Coronary artery (tissue), 2 donors: ENCODE data around the gene SH3BGR.

Experiments
- DNase-seq: peaks from one replicate; pipeline ENCODE4 v3.0.0-alpha.2; 2017; ENCODE audit warnings: low spot score
- H3K27ac ChIP-seq, 2 donors: fragments of 200-600 bp; sonication (generic); one replicate each; pipeline ENCODE4 v1.5.1; 2016 to 2019
- H3K4me3 ChIP-seq: fragments of 200-600 bp; sonication (generic); 2 replicates; pipeline ENCODE4 v1.5.1; 2016; ENCODE audit warnings: mild to moderate bottlenecking, moderate library complexity
- TF ChIP-seq, protein P1 (sequence below): fragments of 200-600 bp; sonication (generic); IDR thresholded peaks from one replicate; pipeline ENCODE4 v1.5.1; 2019; ENCODE audit warnings: antibody characterized with exemption

SH3BGR gene

DNA sequence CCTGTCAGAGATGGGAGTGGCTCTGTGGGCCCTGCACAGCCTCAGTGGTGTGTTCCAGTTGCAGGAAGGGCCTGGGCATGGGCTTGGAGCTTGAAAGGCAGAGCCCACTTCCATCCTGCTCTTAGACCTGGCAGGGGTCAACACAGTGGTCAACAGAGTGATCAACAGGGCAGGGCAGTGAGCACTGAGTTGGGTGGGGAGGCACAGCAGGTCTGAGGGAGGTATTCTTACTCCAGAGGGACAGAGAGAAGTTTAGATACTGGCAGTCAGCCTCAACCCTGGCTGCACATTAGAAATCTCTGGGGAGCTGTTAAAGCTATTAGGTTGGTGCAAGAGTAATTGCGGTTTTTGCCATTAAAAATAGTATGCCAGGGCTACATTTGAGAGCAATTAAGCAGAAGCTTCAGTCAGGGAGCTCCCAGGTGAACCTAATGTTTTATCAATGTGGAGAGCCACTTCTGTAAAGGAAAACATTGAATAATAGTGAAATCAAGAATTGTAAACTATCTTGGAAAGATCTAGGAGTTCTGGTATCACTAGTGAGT is 37.7 kb downstream of the SH3BGR start:
- DNase-seq: no peak
- H3K4me3 ChIP-seq: no peak overlapping the region
- TF ChIP-seq, protein P1, sequence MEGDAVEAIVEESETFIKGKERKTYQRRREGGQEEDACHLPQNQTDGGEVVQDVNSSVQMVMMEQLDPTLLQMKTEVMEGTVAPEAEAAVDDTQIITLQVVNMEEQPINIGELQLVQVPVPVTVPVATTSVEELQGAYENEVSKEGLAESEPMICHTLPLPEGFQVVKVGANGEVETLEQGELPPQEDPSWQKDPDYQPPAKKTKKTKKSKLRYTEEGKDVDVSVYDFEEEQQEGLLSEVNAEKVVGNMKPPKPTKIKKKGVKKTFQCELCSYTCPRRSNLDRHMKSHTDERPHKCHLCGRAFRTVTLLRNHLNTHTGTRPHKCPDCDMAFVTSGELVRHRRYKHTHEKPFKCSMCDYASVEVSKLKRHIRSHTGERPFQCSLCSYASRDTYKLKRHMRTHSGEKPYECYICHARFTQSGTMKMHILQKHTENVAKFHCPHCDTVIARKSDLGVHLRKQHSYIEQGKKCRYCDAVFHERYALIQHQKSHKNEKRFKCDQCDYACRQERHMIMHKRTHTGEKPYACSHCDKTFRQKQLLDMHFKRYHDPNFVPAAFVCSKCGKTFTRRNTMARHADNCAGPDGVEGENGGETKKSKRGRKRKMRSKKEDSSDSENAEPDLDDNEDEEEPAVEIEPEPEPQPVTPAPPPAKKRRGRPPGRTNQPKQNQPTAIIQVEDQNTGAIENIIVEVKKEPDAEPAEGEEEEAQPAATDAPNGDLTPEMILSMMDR: no peak
- no peak overlapping the region for H3K27ac ChIP-seq

DNA sequence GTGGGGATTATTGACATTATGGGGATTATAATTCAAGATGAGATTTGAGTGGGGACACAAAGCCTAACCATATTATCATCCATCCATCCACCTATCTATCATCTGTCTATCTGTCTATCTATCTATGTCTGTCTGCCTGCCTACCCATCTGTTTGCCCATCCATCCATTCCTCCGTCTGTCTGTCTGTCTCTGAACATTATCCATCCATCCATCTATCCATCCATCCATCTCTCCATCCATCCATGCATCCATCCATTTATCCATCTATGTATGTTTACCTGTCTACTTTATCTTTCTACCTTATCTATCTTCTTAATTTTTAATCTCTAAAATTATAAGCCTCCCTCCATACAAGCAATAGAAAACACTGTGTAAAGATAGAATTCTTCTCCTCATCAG is 47.4 kb downstream of the SH3BGR start:
- TF ChIP-seq, protein P1: no peak
- Histone ChIP-seq H3K27ac (no peak overlapping the region), H3K4me3 (no peak overlapping the region)
- DNase-seq: no peak

DNA sequence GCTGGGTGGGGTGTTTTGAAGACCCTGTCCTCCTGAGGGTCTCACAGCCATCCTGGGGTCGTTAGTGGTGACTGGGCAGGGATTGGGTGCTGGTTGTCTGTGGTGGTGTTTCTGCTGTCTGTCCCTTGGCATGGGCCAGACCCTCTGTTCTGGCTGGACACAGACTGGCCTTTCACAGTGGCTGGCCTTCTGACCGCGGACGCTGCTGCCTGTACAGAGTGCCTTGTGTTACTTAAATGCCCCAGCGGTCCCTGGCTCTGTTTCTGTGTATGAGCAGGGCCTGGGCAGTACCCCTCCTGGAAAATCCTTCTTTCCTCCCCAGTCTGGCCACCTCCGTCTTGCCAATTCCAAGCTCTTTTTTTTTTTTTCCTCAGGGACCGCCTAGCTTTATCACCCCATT is 50.9 kb downstream of the SH3BGR start:
- Histone ChIP-seq H3K4me3 (no peak overlapping the region), H3K27ac (peak overlapping the region in 1 of 2 donors; percentile 5)
- DNase-seq: no peak

DNA sequence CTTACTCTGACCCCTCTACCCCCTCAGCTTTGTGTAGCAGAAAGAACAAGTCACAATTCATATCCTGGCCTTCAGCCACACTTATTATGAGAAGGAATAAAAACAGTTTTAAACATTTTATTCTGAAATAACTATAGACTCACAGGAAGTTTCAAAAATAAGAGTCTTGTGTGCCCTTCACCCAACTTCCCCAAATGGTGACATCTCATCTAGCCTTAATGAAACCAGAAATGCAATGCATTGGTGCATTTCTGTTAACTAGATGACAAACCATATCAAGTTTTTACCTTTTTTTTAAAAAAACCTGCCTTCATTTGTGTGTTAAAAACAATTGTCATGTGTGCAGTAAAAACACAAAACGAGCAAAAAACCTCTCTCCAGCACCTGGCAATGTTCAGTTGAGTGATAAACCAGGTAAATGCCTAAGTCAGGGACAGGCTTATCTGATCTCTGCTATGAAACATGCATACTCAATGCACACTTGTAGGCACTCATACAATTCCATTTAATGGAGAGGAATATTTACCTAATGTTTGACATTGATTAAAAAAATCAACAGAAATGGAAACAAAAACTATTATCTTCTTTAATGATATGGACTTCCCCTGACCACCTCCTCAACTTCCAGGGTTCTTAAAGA is 51.5 kb downstream of the SH3BGR start:
- DNase-seq: no peak
- Histone ChIP-seq H3K27ac (peak overlapping the region in 1 of 2 donors; percentile 5), H3K4me3 (no peak overlapping the region)
- TF ChIP-seq, protein P1: no peak

More for the DNA sequence above, 50.9 kb downstream of the SH3BGR start:
- TF ChIP-seq, protein P1: no peak

DNA sequence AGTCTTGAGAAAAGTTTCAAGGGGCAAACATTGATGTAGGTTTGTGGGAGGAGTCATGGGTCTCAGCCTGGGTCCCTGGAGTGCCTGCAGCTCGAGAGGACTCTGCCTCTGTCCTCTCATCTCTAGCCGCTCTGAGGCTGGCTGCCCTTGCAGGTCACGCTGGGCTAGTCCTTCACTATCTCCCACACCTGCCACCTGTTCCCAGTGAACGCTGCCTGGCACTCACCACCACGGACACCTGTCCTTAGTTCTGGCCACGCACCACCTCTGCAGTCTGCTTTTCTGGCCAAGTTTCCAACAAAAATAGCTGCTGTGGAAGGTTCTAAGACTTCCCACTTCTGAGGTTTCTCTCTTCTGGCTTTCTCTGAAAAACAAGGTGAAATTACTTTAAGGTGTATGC is 52.5 kb downstream of the SH3BGR start:
- TF ChIP-seq, protein P1: no peak
- no peak overlapping the region for H3K4me3 ChIP-seq
- no peak for DNase-seq
- H3K27ac ChIP-seq: no peak overlapping the region

DNA sequence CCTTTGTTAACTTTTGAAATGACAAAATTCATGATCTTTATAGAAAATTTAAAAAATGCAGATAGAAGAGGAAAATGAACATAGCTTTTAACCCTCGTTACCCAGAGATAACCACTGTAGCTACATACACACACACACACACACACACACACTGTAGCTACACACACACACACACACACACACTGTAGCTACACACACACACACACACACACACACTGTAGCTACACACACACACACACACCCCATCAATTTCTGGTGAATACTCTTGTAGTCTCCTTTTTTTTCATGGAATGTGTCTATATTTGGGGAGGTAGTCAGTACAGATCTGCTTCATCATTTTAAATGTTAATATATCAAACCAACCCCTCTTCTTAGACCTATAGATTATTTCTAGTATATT is 58.5 kb downstream of the SH3BGR start:
- H3K4me3 ChIP-seq: no peak overlapping the region
- H3K27ac ChIP-seq: no peak overlapping the region
- TF ChIP-seq, protein P1: no peak
- DNase-seq: no peak

DNA sequence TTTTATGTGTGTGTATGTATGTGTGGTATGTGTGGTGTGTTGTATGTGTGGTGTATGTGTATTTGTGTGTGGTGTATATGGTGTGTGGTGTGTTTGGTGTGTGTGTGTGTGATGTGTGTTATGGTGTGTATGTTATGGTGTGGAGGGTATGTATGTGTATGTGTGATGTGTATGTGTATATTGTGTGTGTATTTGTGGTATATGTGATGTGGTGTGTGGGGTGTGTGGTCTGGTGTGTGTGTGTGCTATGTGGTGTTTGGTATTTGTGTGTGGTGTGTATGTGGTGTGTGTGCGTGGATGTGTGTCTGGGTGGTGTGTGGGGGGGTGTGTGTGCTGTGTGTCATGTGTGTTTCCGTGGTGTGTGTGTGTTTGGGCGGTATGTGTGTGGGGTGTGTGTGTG is 59.3 kb downstream of the SH3BGR start:
- DNase-seq: no peak
- TF ChIP-seq, protein P1: no peak
- H3K4me3 ChIP-seq: no peak overlapping the region
- H3K27ac ChIP-seq: no peak overlapping the region
